HepG2 (cell line): Measurements from ENCODE around the gene SPNS2. TPM values are rescaled to one million over a fixed set of nuclear protein-coding genes. Genes with fewer than 3 reads are reported as not detected.
A peak's percentile ranks its signal among the peaks of the same experiment; 100 is the strongest.

ENCODE experiments used
- ATAC-seq: fragments of 200-7000 bp; cut with Tn5 transposase; 3 replicates; pipeline ENCODE4 v1.9.1; 2020; ENCODE audit warnings: mild to moderate bottlenecking, moderate library complexity
- BruUV-seq: library from RNA; stranded (reverse); fragments of 400-500 nt; replicated peaks from 2 replicates; lab custom pipeline; 2021; lab: Mats Ljungman, UMichigan
- CTCF ChIA-PET: fragments of 300-600 bp; formaldehyde crosslinking; extraction: SDS; loops from one replicate; lab custom pipeline; 2021; ENCODE audit warnings: low total read pairs, inconsistent platforms, low intra/inter-chr PET ratio; lab: Yijun Ruan, JAX
- POLR2A ChIA-PET: fragments of 350-600 bp; sonication (Branson Sonifier 250); formaldehyde crosslinking; loops from one replicate; lab custom pipeline; 2020; ENCODE audit warnings: antibody characterized with exemption, inconsistent platforms; lab: Yijun Ruan, JAX
- DNase-seq: peaks from one replicate; pipeline ENCODE4 v3.0.0-alpha.2; 2015; ENCODE audit warnings: low spot score
- FAIRE-seq: peaks from 3 replicates; lab custom pipeline; 2011; peaks lifted over from hg19 to GRCh38; lab: Jason Lieb, UNC
- H2AFZ ChIP-seq: one replicate; pipeline ENCODE4 v1.6.1; 2011; ENCODE audit warnings: low read length, inconsistent platforms
- H3K27ac ChIP-seq: fragments of 300-600 bp; 3 replicates; pipeline ENCODE4 v1.8.0; 2011; ENCODE audit warnings: mixed run types, mild to moderate bottlenecking, mixed read lengths, low read length, inconsistent platforms; ENCODE audit not compliant: insufficient read depth; ENCODE audit errors: extremely low read length
- H3K27me3 ChIP-seq, 2 experiments: fragments of 200-600 bp in 1 of 2; 2 replicates in 1 of 2; 3 replicates in 1 of 2; pipeline versions ENCODE4 v1.6.0 to v1.8.0; 2011; ENCODE audit warnings: low read length in 2 of 2, mild to moderate bottlenecking in 2 of 2, moderate library complexity in 2 of 2, inconsistent platforms in 1 of 2; ENCODE audit not compliant: insufficient read depth in 2 of 2, control insufficient read depth in 1 of 2
- H3K36me3 ChIP-seq, 2 experiments: fragments of 200-600 bp in 1 of 2; replicated peaks in 1 of 2; 2 replicates in 1 of 2; 3 replicates in 1 of 2; pipeline versions ENCODE4 v1.5.1 to v1.8.0; 2011; ENCODE audit warnings: low read length in 2 of 2, inconsistent platforms in 1 of 2; ENCODE audit not compliant: insufficient read depth in 2 of 2, control insufficient read depth in 1 of 2
- H3K4me1 ChIP-seq: 2 replicates; pipeline ENCODE4 v1.5.1; 2012; ENCODE audit warnings: low read length, inconsistent platforms; ENCODE audit not compliant: insufficient read depth
- H3K4me2 ChIP-seq: 2 replicates; pipeline ENCODE4 v1.6.0; 2011; ENCODE audit warnings: low read depth, low read length, inconsistent platforms
- H3K4me3 ChIP-seq, 3 experiments: fragments of 200-600 bp in 1 of 3; sonication (generic), shearing (Covaris generic) in 1 of 3; replicated peaks in 1 of 3; 2 replicates each; pipeline ENCODE4 v1.5.1; 2011 to 2016; ENCODE audit warnings: low read length in 3 of 3, inconsistent platforms in 2 of 3, low read depth in 2 of 3, mild to moderate bottlenecking in 2 of 3, control low read depth in 1 of 3, mixed read lengths in 1 of 3; ENCODE audit not compliant: insufficient read depth in 1 of 3
- H3K79me2 ChIP-seq: one replicate; pipeline ENCODE4 v1.6.1; 2011; ENCODE audit warnings: low read length, inconsistent platforms; ENCODE audit not compliant: insufficient read depth
- H3K9ac ChIP-seq: 2 replicates; pipeline ENCODE4 v1.6.0; 2011; ENCODE audit warnings: mild to moderate bottlenecking, low read depth, low read length, inconsistent platforms; ENCODE audit not compliant: insufficient read depth
- H3K9me3 ChIP-seq: 2 replicates; pipeline ENCODE4 v1.5.1; 2012; ENCODE audit warnings: mild to moderate bottlenecking, low read length
- H4K20me1 ChIP-seq: 2 replicates; pipeline ENCODE4 v1.6.0; 2011; ENCODE audit warnings: inconsistent platforms, mild to moderate bottlenecking, low read length, moderate library complexity; ENCODE audit not compliant: insufficient read depth
- AGO2 ChIP-seq: fragments of 200-400 bp; formaldehyde crosslinking; optimal IDR thresholded peaks from 2 replicates; pipeline ENCODE3; 2017; ENCODE audit warnings: mild to moderate bottlenecking, low read depth, low read length, moderate library complexity
- PREB ChIP-seq: sonication (generic); formaldehyde crosslinking; IDR thresholded peaks from 2 replicates; pipeline ENCODE4 v1.4.0; 2020; ENCODE audit warnings: missing genetic modification reagents
- RAD21 ChIP-seq: fragments of 450-650 bp; formaldehyde crosslinking; IDR thresholded peaks from 2 replicates; pipeline ENCODE4 v1.5.0; 2020; ENCODE audit warnings: mild to moderate bottlenecking
- RBFOX2 ChIP-seq: fragments of 200-400 bp; formaldehyde crosslinking; IDR thresholded peaks from 2 replicates; pipeline ENCODE4 v1.6.1; 2017; ENCODE audit warnings: low read depth, mild to moderate bottlenecking, low read length
- ZGPAT ChIP-seq: IDR thresholded peaks from 2 replicates; pipeline ENCODE4 v1.6.1; 2016; ENCODE audit warnings: mild to moderate bottlenecking
- ZNF160 ChIP-seq: sonication (generic); formaldehyde crosslinking; IDR thresholded peaks from 2 replicates; pipeline ENCODE4 v1.8.0; 2022; ENCODE audit warnings: mild to moderate bottlenecking, inconsistent platforms, missing genetic modification reagents
- WGBS: methylation state at CpG from one replicate; pipeline ENCODE4 v1.1.6; 2017; ENCODE audit warnings: low lambda C conversion rate; 5-methylcytosine and 5-hydroxymethylcytosine counted together
- in situ Hi-C: cut with HindIII; loops from 2 replicates; pipeline ENCODE4 v1.10.0; 2017; ENCODE audit warnings: low pct_unique_long_range_greater_than_20kb; ENCODE audit not compliant: extremely low pct_ligation_motif_present
- intact Hi-C: fragments of 100-400 bp; cut with micrococcal nuclease; formaldehyde crosslinking; loops from one replicate; pipeline ENCODE4 v1.10.0; 2022; ENCODE audit not compliant: unreplicated experiment
- polyA plus RNA-seq, 8 experiments: library from polyadenylated mRNA; depleted of rRNA in 3 of 8; stranded (reverse) in 7 of 8; unstranded in 1 of 8; fragments of >200 nt; fragmentation: Illumina TruSeq in 4 of 8; extraction: Trizol in 4 of 8; gene quantifications; 2 replicates each; pipeline versions ENCODE4 v1.2.1 to v1.2.3, GENCODE V29; 2011 to 2016; ENCODE audit warnings: low read depth in 4 of 8, missing spikeins in 1 of 8, mixed read lengths in 1 of 8; ENCODE audit not compliant: insufficient read depth in 1 of 8
- total RNA-seq, 5 experiments: library from RNA; depleted of rRNA; stranded (reverse); fragments of >200 nt; fragmentation: Illumina TruSeq; extraction: Trizol; gene quantifications; 2 replicates each; pipeline ENCODE4 v1.2.3, GENCODE V29; 2016; ENCODE audit warnings: low read depth in 1 of 5

The SPNS2 gene
- total and polyA plus RNA-seq, 2 of the 13 experiments (the other 11 are each of a cell fraction or from before 2014, with no cell fraction given): 0.01 TPM; not detected in 1

GRCh38 chr17:4537451-4538235 lies 39.0 kb downstream of the SPNS2 start:
- H3K9me3 ChIP-seq: no peaks in the 10 kb centered on the region
- FAIRE-seq: no peak

GRCh38 chr17:4538236-4539002 lies 39.7 kb downstream of the SPNS2 start:
- POLR2A ChIA-PET: interaction anchor here (0.9 to 3.0 kb wide), 4 partner anchors 11 to 17 kb away, joined by 3 to 9 read pairs (median 3); partner anchors contain the start of gene MYBBP1A
- WGBS: 99% methylated on average over 4 of the region's 13 CpGs
- intact Hi-C loops: no loop called here

More at GRCh38 chr17:4537451-4538235, 39.0 kb downstream of the SPNS2 start:
- ATAC-seq: no peak
- BruUV-seq: no TSS peak
- Histone ChIP-seq H4K20me1 (0 out of 2 replicates have a peak, but pooled peaks cover 2% of the 10 kb centered on the region), H2AFZ (no peak overlapping the region)
- POLR2A ChIA-PET: interaction anchor here (1.4 to 3.0 kb wide), 3 partner anchors 10 to 18 kb away, joined by 3 to 9 read pairs (median 3); partner anchors contain the start of gene MYBBP1A
- WGBS: 90% methylated on average over 4 of the region's 19 CpGs
- TF ChIP-seq AGO2: peak; percentile 72
- peak; percentile 45 for TF ChIP-seq RBFOX2
- TF ChIP-seq ZNF160 (CRISPR knock-in tag): no peak
- TF ChIP-seq, all 625 proteins: peak for 2
- Histone ChIP-seq H3K27me3 (peaks cover 0 to 12% of the 10 kb centered on the region in 2 experiments; a peak in 3 of 5 replicates), H3K4me1 (peaks cover 25% of the 10 kb centered on the region), H3K79me2 (no peaks in the 10 kb centered on the region), H3K4me2 (no peak overlapping the region), H3K27ac (no peak overlapping the region), H3K9ac (no peak overlapping the region), H3K4me3 (no peak overlapping the region), H3K36me3 (peaks cover 18 to 39% of the 10 kb centered on the region in 2 experiments)
- in situ Hi-C loops (no loop called here), intact Hi-C loops (no loop called here)
- CTCF ChIA-PET: no interaction called here
- DNase-seq: no peak

More at GRCh38 chr17:4538236-4539002, 39.7 kb downstream of the SPNS2 start:
- peaks cover 25% of the 10 kb centered on the region for H3K4me1 ChIP-seq
- H3K79me2 ChIP-seq: no peaks in the 10 kb centered on the region
- FAIRE-seq (no peak), DNase-seq (no peak), ATAC-seq (no peak)
- TF ChIP-seq AGO2: peak; percentile 28
- no peak for TF ChIP-seq RAD21 (CRISPR knock-in tag)
- no peak for TF ChIP-seq PREB
- no peak for TF ChIP-seq ZGPAT
- peak; percentile 27; the same call in 1 of the 2 replicates for TF ChIP-seq RBFOX2
- BruUV-seq: no TSS peak
- peaks cover 0 to 6% of the 10 kb centered on the region in 2 experiments; a peak in 2 of 5 replicates for H3K27me3 ChIP-seq
- in situ Hi-C loops: no loop called here
- no peak overlapping the region for H3K27ac ChIP-seq
- 0 out of 2 replicates have a peak, but pooled peaks cover 2% of the 10 kb centered on the region for H4K20me1 ChIP-seq
- H3K4me2 ChIP-seq: no peak overlapping the region
- no peak overlapping the region for H3K4me3 ChIP-seq
- H3K9ac ChIP-seq: no peak overlapping the region
- H3K36me3 ChIP-seq: peaks cover 24 to 47% of the 10 kb centered on the region in 2 experiments
- CTCF ChIA-PET: no interaction called here
- no peak overlapping the region for H2AFZ ChIP-seq
- no peaks in the 10 kb centered on the region for H3K9me3 ChIP-seq
